Measurements from ENCODE around the gene KLK11.

- TF ChIP-seq CSRNP3 (CRISPR knock-in tag; IDR thresholded peaks at IDR 0.05), result no peak
- TF ChIP-seq ZFP3 (CRISPR knock-in tag; IDR thresholded peaks at IDR 0.05), result no peak
- no peak for TF ChIP-seq ZNF8 (CRISPR knock-in tag; IDR thresholded peaks at IDR 0.05)
- no peak for TF ChIP-seq PATZ1 (CRISPR knock-in tag; IDR thresholded peaks at IDR 0.05; ENCODE audit: borderline replicate concordance)
- no peak for TF ChIP-seq TCF4 (CRISPR knock-in tag; IDR thresholded peaks at IDR 0.05; ENCODE audit: borderline replicate concordance)
- TF ChIP-seq GLIS3 (CRISPR knock-in tag; IDR thresholded peaks at IDR 0.05), result no peak
- no peak for TF ChIP-seq ESRRG (CRISPR knock-in tag; IDR thresholded peaks at IDR 0.05)
- no peak for TF ChIP-seq POU6F1 (CRISPR knock-in tag; IDR thresholded peaks at IDR 0.05; ENCODE audit: borderline replicate concordance, low read depth)
- no peak for TF ChIP-seq CSDC2 (CRISPR knock-in tag; IDR thresholded peaks at IDR 0.05)
Measured at GRCh38 chr19:51060973-51061372, 34.6 kb upstream of the KLK11 start.
